HEK293 (cell line): ENCODE results near the gene AMOTL2.

Experiments used
- CTCF ChIA-PET: fragments of 350-600 bp; formaldehyde crosslinking; extraction: SDS; loops from one replicate; lab custom pipeline; 2021; ENCODE audit warnings: antibody characterized with exemption; lab: Yijun Ruan, JAX
- POLR2A ChIA-PET: fragments of 300-600 bp; formaldehyde crosslinking; extraction: SDS; loops from one replicate; lab custom pipeline; 2020; ENCODE audit warnings: antibody characterized with exemption, inconsistent platforms; lab: Yijun Ruan, JAX
- H3K27ac ChIP-seq: fragments of 200-500 bp; sonication (Bioruptor generic); 2 replicates; pipeline ENCODE4 v1.5.1; 2014; ENCODE audit warnings: low read depth, low read length, control low read depth, inconsistent platforms; ENCODE audit errors: extremely low read depth
- H3K36me3 ChIP-seq, 2 experiments: fragments of 200-500 bp in 1 of 2; sonication (Bioruptor generic) in 1 of 2; 1 replicate in 1 of 2; 2 replicates in 1 of 2; pipeline ENCODE4 v1.5.1; 2014 to 2017; ENCODE audit warnings: inconsistent platforms in 2 of 2, low read length in 2 of 2; ENCODE audit not compliant: control insufficient read depth in 2 of 2, insufficient read depth in 1 of 2
- H3K4me1 ChIP-seq: fragments of 200-500 bp; sonication (Bioruptor generic); 2 replicates; pipeline ENCODE4 v1.5.1; 2014; ENCODE audit warnings: mild to moderate bottlenecking, low read length, inconsistent platforms; ENCODE audit not compliant: control insufficient read depth, insufficient read depth
- H3K4me3 ChIP-seq: 2 replicates; pipeline ENCODE4 v1.5.1; 2011; ENCODE audit warnings: low read depth, mild to moderate bottlenecking, control low read depth, low read length, moderate library complexity
- H3K9me3 ChIP-seq: fragments of 200-500 bp; sonication (Bioruptor generic); 2 replicates; pipeline ENCODE4 v1.5.1; 2014; ENCODE audit warnings: low read depth, low read length, inconsistent platforms; ENCODE audit not compliant: control insufficient read depth, insufficient read depth
- INSM2 ChIP-seq: fragments of 450-650 bp; formaldehyde crosslinking; IDR thresholded peaks from 2 replicates; pipeline ENCODE4 v1.5.1; 2016; ENCODE audit warnings: missing biosample characterization, missing genetic modification characterization
- KLF16 ChIP-seq: fragments of 450-650 bp; formaldehyde crosslinking; IDR thresholded peaks from 2 replicates; pipeline ENCODE4 v1.5.1; 2017; ENCODE audit warnings: missing biosample characterization, missing genetic modification characterization
- PATZ1 ChIP-seq: fragments of 450-650 bp; formaldehyde crosslinking; IDR thresholded peaks from 2 replicates; pipeline ENCODE4 v1.5.1; 2016; ENCODE audit warnings: missing biosample characterization, missing genetic modification characterization
- PRDM10 ChIP-seq: fragments of 450-650 bp; formaldehyde crosslinking; IDR thresholded peaks from 2 replicates; pipeline ENCODE4 v1.5.1; 2016; ENCODE audit warnings: missing biosample characterization, missing genetic modification characterization
- ZNF112 ChIP-seq: fragments of 450-650 bp; formaldehyde crosslinking; IDR thresholded peaks from 2 replicates; pipeline ENCODE4 v1.5.0; 2017; ENCODE audit warnings: missing biosample characterization, missing genetic modification characterization
- ZNF121 ChIP-seq: fragments of 450-650 bp; formaldehyde crosslinking; IDR thresholded peaks from 2 replicates; pipeline ENCODE4 v1.5.1; 2016; ENCODE audit warnings: missing biosample characterization, missing genetic modification characterization
- ZNF148 ChIP-seq: fragments of 450-650 bp; formaldehyde crosslinking; IDR thresholded peaks from 2 replicates; pipeline ENCODE4 v1.5.0; 2017; ENCODE audit warnings: missing biosample characterization, missing genetic modification characterization, borderline replicate concordance
- ZNF155 ChIP-seq: fragments of 450-650 bp; formaldehyde crosslinking; IDR thresholded peaks from 2 replicates; pipeline ENCODE4 v1.5.1; 2016; ENCODE audit warnings: missing biosample characterization, missing genetic modification characterization
- ZNF221 ChIP-seq: fragments of 450-650 bp; formaldehyde crosslinking; IDR thresholded peaks from 2 replicates; pipeline ENCODE4 v1.5.1; 2017; ENCODE audit warnings: missing biosample characterization, missing genetic modification characterization, borderline replicate concordance
- ZNF23 ChIP-seq: fragments of 450-650 bp; formaldehyde crosslinking; IDR thresholded peaks from 2 replicates; pipeline ENCODE4 v1.5.1; 2016; ENCODE audit warnings: missing biosample characterization, missing genetic modification characterization, borderline replicate concordance
- ZNF24 ChIP-seq: fragments of 450-650 bp; formaldehyde crosslinking; IDR thresholded peaks from 2 replicates; pipeline ENCODE4 v1.5.1; 2016; ENCODE audit warnings: missing biosample characterization, missing genetic modification characterization
- ZNF266 ChIP-seq: fragments of 450-650 bp; formaldehyde crosslinking; IDR thresholded peaks from 2 replicates; pipeline ENCODE4 v1.5.1; 2016; ENCODE audit warnings: missing biosample characterization, missing genetic modification characterization, low read depth
- ZNF292 ChIP-seq: fragments of 450-650 bp; formaldehyde crosslinking; IDR thresholded peaks from 2 replicates; pipeline ENCODE4 v1.5.1; 2016; ENCODE audit warnings: low read depth, missing biosample characterization, missing genetic modification characterization, borderline replicate concordance
- ZNF311 ChIP-seq: fragments of 450-650 bp; formaldehyde crosslinking; IDR thresholded peaks from 2 replicates; pipeline ENCODE4 v1.5.1; 2017; ENCODE audit warnings: missing biosample characterization, missing genetic modification characterization, borderline replicate concordance
- ZNF394 ChIP-seq: fragments of 450-650 bp; formaldehyde crosslinking; IDR thresholded peaks from 2 replicates; pipeline ENCODE4 v1.5.1; 2016; ENCODE audit warnings: missing biosample characterization, missing genetic modification characterization, mild to moderate bottlenecking, moderate library complexity, borderline replicate concordance
- ZNF423 ChIP-seq: fragments of 450-650 bp; formaldehyde crosslinking; IDR thresholded peaks from 2 replicates; pipeline ENCODE4 v1.5.1; 2016; ENCODE audit warnings: missing biosample characterization, missing genetic modification characterization
- ZNF488 ChIP-seq: fragments of 450-650 bp; formaldehyde crosslinking; IDR thresholded peaks from 2 replicates; pipeline ENCODE4 v1.5.1; 2016; ENCODE audit warnings: missing biosample characterization, missing genetic modification characterization
- ZNF521 ChIP-seq: fragments of 450-650 bp; formaldehyde crosslinking; IDR thresholded peaks from 2 replicates; pipeline ENCODE4 v1.5.1; 2017; ENCODE audit warnings: missing biosample characterization, mild to moderate bottlenecking, missing genetic modification characterization
- ZNF561 ChIP-seq: fragments of 450-650 bp; IDR thresholded peaks from 2 replicates; pipeline ENCODE4 v1.5.1; 2018; ENCODE audit warnings: missing biosample characterization, missing genetic modification characterization, borderline replicate concordance
- ZNF664 ChIP-seq: fragments of 450-650 bp; formaldehyde crosslinking; IDR thresholded peaks from 2 replicates; pipeline ENCODE4 v1.5.1; 2016; ENCODE audit warnings: missing biosample characterization, missing genetic modification characterization
- ZNF692 ChIP-seq: fragments of 450-650 bp; formaldehyde crosslinking; IDR thresholded peaks from 2 replicates; pipeline ENCODE4 v1.5.1; 2016; ENCODE audit warnings: missing biosample characterization, missing genetic modification characterization
- ZNF777 ChIP-seq: fragments of 450-650 bp; formaldehyde crosslinking; IDR thresholded peaks from 2 replicates; pipeline ENCODE4 v1.5.1; 2017; ENCODE audit warnings: missing biosample characterization, missing genetic modification characterization, borderline replicate concordance
- ZNF843 ChIP-seq: fragments of 450-650 bp; formaldehyde crosslinking; IDR thresholded peaks from 2 replicates; pipeline ENCODE4 v1.5.1; 2016; ENCODE audit warnings: missing biosample characterization, missing genetic modification characterization
- ZSCAN5A ChIP-seq: fragments of 450-650 bp; formaldehyde crosslinking; IDR thresholded peaks from 2 replicates; pipeline ENCODE4 v1.5.1; 2016; ENCODE audit warnings: missing biosample characterization, missing genetic modification characterization

AMOTL2 gene

GRCh38 chr3:134320749-134321148 is 53.5 kb downstream of the AMOTL2 start (continued):
- TF ChIP-seq PATZ1 (tag by site-specific recombination): no peak
- no peak for TF ChIP-seq ZNF311 (tag by site-specific recombination)
- TF ChIP-seq ZNF155 (tag by site-specific recombination): no peak
- no peak for TF ChIP-seq ZNF221
- TF ChIP-seq ZNF664 (tag by site-specific recombination): no peak
- no peak for TF ChIP-seq KLF16 (tag by site-specific recombination)
- no peak for TF ChIP-seq ZNF488 (tag by site-specific recombination)
- no peak for TF ChIP-seq ZNF521
- TF ChIP-seq ZNF561 (tag by site-specific recombination): no peak

- no peak overlapping the region for H3K4me3 ChIP-seq
- POLR2A ChIA-PET: interaction anchor here (1.6 kb wide), 1 partner anchor 49 kb away, joined by 6 read pairs; no protein-coding TSS in a partner anchor
- no peaks in the 10 kb centered on the region for H3K36me3 ChIP-seq
- no peaks in the 10 kb centered on the region for H3K4me1 ChIP-seq
- no peaks in the 10 kb centered on the region for H3K9me3 ChIP-seq
- H3K27ac ChIP-seq: no peak overlapping the region
- CTCF ChIA-PET: interaction anchor here (0.6 to 1.0 kb wide), 3 partner anchors 11 to 310 kb away, joined by 3 read pairs; no protein-coding TSS in a partner anchor
- TF ChIP-seq ZNF394 (no peak), PRDM10 (tag by site-specific recombination) (no peak), ZNF148 (no peak), ZNF692 (tag by site-specific recombination) (no peak), ZNF292 (tag by site-specific recombination) (no peak), ZNF23 (tag by site-specific recombination) (no peak), ZNF423 (tag by site-specific recombination) (no peak), ZNF24 (tag by site-specific recombination) (no peak), ZNF112 (tag by site-specific recombination) (no peak), ZSCAN5A (no peak), ZNF121 (tag by site-specific recombination) (no peak), ZNF777 (no peak), ZNF266 (tag by site-specific recombination) (no peak), ZNF843 (tag by site-specific recombination) (no peak), INSM2 (no peak)
Measured at GRCh38 chr3:134319931-134320330, 54.3 kb downstream of the AMOTL2 start.
